ENCODE measurements around the gene LYPLA2. TPM values are rescaled to one million over a fixed set of nuclear protein-coding genes. Genes with fewer than 3 reads are reported as not detected.
A peak's percentile ranks its signal among the peaks of the same experiment; 100 is the strongest.

LYPLA2 gene
- total and polyA plus RNA-seq, 2 donors, result 47.2 to 57.7 TPM

GRCh38 chr1:23751050-23751814, 39.7 kb upstream of the LYPLA2 start:
- no peak overlapping the region for H3K4me3 ChIP-seq (ENCODE audit: low read length in 2 of 2)
- peaks cover 3 to 4% of the 10 kb centered on the region in 2 donors for H3K4me1 ChIP-seq (ENCODE audit: control insufficient read depth in 2 of 2, insufficient read depth in 2 of 2, low read length in 2 of 2)
- peaks cover 61 to 83% of the 10 kb centered on the region in 2 donors for H3K36me3 ChIP-seq (ENCODE audit: control insufficient read depth in 2 of 2, insufficient read depth in 2 of 2, low read length in 1 of 2)
- peak in 3 of 9 donors; percentile 21 to 62 (median 48) for DNase-seq (ENCODE audit: low read depth in 6 of 9, low spot score in 9 of 9)
- H3K27me3 ChIP-seq (ENCODE audit: control insufficient read depth in 2 of 2, insufficient read depth in 1 of 2, low read length in 1 of 2), result no peaks in the 10 kb centered on the region
- WGBS, result 89% methylated on average over 11 of the region's 11 CpGs
- no peaks in the 10 kb centered on the region for H3K9me3 ChIP-seq (ENCODE audit: control insufficient read depth in 2 of 2, insufficient read depth in 1 of 2, low read length in 1 of 2)
- H3K27ac ChIP-seq (ENCODE audit: low read depth in 1 of 2, low read length in 1 of 2), result no peak overlapping the region

- Histone ChIP-seq H3K4me1 (ENCODE audit: control insufficient read depth in 2 of 2, insufficient read depth in 2 of 2, low read length in 2 of 2) (peaks cover 3 to 4% of the 10 kb centered on the region in 2 donors), H3K9me3 (ENCODE audit: control insufficient read depth in 2 of 2, insufficient read depth in 1 of 2, low read length in 1 of 2) (no peaks in the 10 kb centered on the region), H3K27me3 (ENCODE audit: control insufficient read depth in 2 of 2, insufficient read depth in 1 of 2, low read length in 1 of 2) (no peaks in the 10 kb centered on the region), H3K27ac (ENCODE audit: low read depth in 1 of 2, low read length in 1 of 2) (no peak overlapping the region), H3K36me3 (ENCODE audit: control insufficient read depth in 2 of 2, insufficient read depth in 2 of 2, low read length in 1 of 2) (peaks cover 67 to 86% of the 10 kb centered on the region in 2 donors), H3K4me3 (ENCODE audit: low read length in 2 of 2) (no peak overlapping the region)
- no peak for DNase-seq (ENCODE audit: low read depth in 6 of 9, low spot score in 9 of 9)
- 95% methylated on average over 4 of the region's 4 CpGs for WGBS
Measured at GRCh38 chr1:23751815-23752200, 39.1 kb upstream of the LYPLA2 start.

GRCh38 chr1:23752909-23753308, 38.0 kb upstream of the LYPLA2 start:
- Histone ChIP-seq H3K9me3 (ENCODE audit: control insufficient read depth in 2 of 2, insufficient read depth in 1 of 2, low read length in 1 of 2) (no peaks in the 10 kb centered on the region), H3K4me3 (ENCODE audit: low read length in 2 of 2) (no peak overlapping the region), H3K27me3 (ENCODE audit: control insufficient read depth in 2 of 2, insufficient read depth in 1 of 2, low read length in 1 of 2) (no peaks in the 10 kb centered on the region), H3K27ac (ENCODE audit: low read depth in 1 of 2, low read length in 1 of 2) (no peak overlapping the region), H3K4me1 (ENCODE audit: control insufficient read depth in 2 of 2, insufficient read depth in 2 of 2, low read length in 2 of 2) (peaks cover 0 to 4% of the 10 kb centered on the region in 2 donors), H3K36me3 (ENCODE audit: control insufficient read depth in 2 of 2, insufficient read depth in 2 of 2, low read length in 1 of 2) (peaks cover 78 to 83% of the 10 kb centered on the region in 2 donors)
- WGBS, result 98% methylated on average over 1 of the region's 1 CpG
- DNase-seq (ENCODE audit: low read depth in 6 of 9, low spot score in 9 of 9), result no peak

- no peak for DNase-seq (ENCODE audit: low read depth in 6 of 9, low spot score in 9 of 9)
- H3K9me3 ChIP-seq (ENCODE audit: control insufficient read depth in 2 of 2, insufficient read depth in 1 of 2, low read length in 1 of 2), result no peaks in the 10 kb centered on the region
- H3K4me3 ChIP-seq (ENCODE audit: low read length in 2 of 2), result no peak overlapping the region
- 97% methylated on average over 3 of the region's 3 CpGs for WGBS
- no peak overlapping the region for H3K27ac ChIP-seq (ENCODE audit: low read depth in 1 of 2, low read length in 1 of 2)
- H3K36me3 ChIP-seq (ENCODE audit: control insufficient read depth in 2 of 2, insufficient read depth in 2 of 2, low read length in 1 of 2), result peaks cover 91 to 92% of the 10 kb centered on the region in 2 donors
- H3K27me3 ChIP-seq (ENCODE audit: control insufficient read depth in 2 of 2, insufficient read depth in 1 of 2, low read length in 1 of 2), result no peaks in the 10 kb centered on the region
- no peaks in the 10 kb centered on the region for H3K4me1 ChIP-seq (ENCODE audit: control insufficient read depth in 2 of 2, insufficient read depth in 2 of 2, low read length in 2 of 2)
Measured at GRCh38 chr1:23756676-23757075, 34.3 kb upstream of the LYPLA2 start.

- no peaks in the 10 kb centered on the region for H3K9me3 ChIP-seq (ENCODE audit: control insufficient read depth in 2 of 2, insufficient read depth in 1 of 2, low read length in 1 of 2)
- no peak overlapping the region for H3K27ac ChIP-seq (ENCODE audit: low read depth in 1 of 2, low read length in 1 of 2)
- H3K36me3 ChIP-seq (ENCODE audit: control insufficient read depth in 2 of 2, insufficient read depth in 2 of 2, low read length in 1 of 2), result peaks cover 86 to 90% of the 10 kb centered on the region in 2 donors
- H3K27me3 ChIP-seq (ENCODE audit: control insufficient read depth in 2 of 2, insufficient read depth in 1 of 2, low read length in 1 of 2), result no peaks in the 10 kb centered on the region
- WGBS, result 98% methylated on average over 1 of the region's 1 CpG
- no peak for DNase-seq (ENCODE audit: low read depth in 6 of 9, low spot score in 9 of 9)
- no peak overlapping the region for H3K4me3 ChIP-seq (ENCODE audit: low read length in 2 of 2)
- H3K4me1 ChIP-seq (ENCODE audit: control insufficient read depth in 2 of 2, insufficient read depth in 2 of 2, low read length in 2 of 2), result no peaks in the 10 kb centered on the region
Measured at GRCh38 chr1:23757812-23758211, 33.1 kb upstream of the LYPLA2 start.

- WGBS, result 96% methylated on average over 4 of the region's 4 CpGs
- H3K36me3 ChIP-seq (ENCODE audit: control insufficient read depth in 2 of 2, insufficient read depth in 2 of 2, low read length in 1 of 2), result peaks cover 75 to 79% of the 10 kb centered on the region in 2 donors
- no peak for DNase-seq (ENCODE audit: low read depth in 6 of 9, low spot score in 9 of 9)
- H3K9me3 ChIP-seq (ENCODE audit: control insufficient read depth in 2 of 2, insufficient read depth in 1 of 2, low read length in 1 of 2), result no peaks in the 10 kb centered on the region
- H3K4me3 ChIP-seq (ENCODE audit: low read length in 2 of 2), result no peak overlapping the region
- H3K4me1 ChIP-seq (ENCODE audit: control insufficient read depth in 2 of 2, insufficient read depth in 2 of 2, low read length in 2 of 2), result no peaks in the 10 kb centered on the region
- no peaks in the 10 kb centered on the region for H3K27me3 ChIP-seq (ENCODE audit: control insufficient read depth in 2 of 2, insufficient read depth in 1 of 2, low read length in 1 of 2)
- H3K27ac ChIP-seq (ENCODE audit: low read depth in 1 of 2, low read length in 1 of 2), result no peak overlapping the region
Measured at GRCh38 chr1:23759277-23759676, 31.7 kb upstream of the LYPLA2 start.

- Histone ChIP-seq H3K36me3 (ENCODE audit: control insufficient read depth in 2 of 2, insufficient read depth in 2 of 2, low read length in 1 of 2) (peaks cover 51 to 54% of the 10 kb centered on the region in 2 donors), H3K9me3 (ENCODE audit: control insufficient read depth in 2 of 2, insufficient read depth in 1 of 2, low read length in 1 of 2) (no peaks in the 10 kb centered on the region), H3K4me1 (ENCODE audit: control insufficient read depth in 2 of 2, insufficient read depth in 2 of 2, low read length in 2 of 2) (no peaks in the 10 kb centered on the region), H3K27ac (ENCODE audit: low read depth in 1 of 2, low read length in 1 of 2) (no peak overlapping the region), H3K4me3 (ENCODE audit: low read length in 2 of 2) (no peak overlapping the region), H3K27me3 (ENCODE audit: control insufficient read depth in 2 of 2, insufficient read depth in 1 of 2, low read length in 1 of 2) (no peaks in the 10 kb centered on the region)
- WGBS, result 99% methylated on average over 7 of the region's 7 CpGs
- DNase-seq (ENCODE audit: low read depth in 6 of 9, low spot score in 9 of 9), result no peak
Measured at GRCh38 chr1:23763041-23763577, 27.8 kb upstream of the LYPLA2 start.

- Histone ChIP-seq H3K27ac (ENCODE audit: low read depth in 1 of 2, low read length in 1 of 2) (no peak overlapping the region), H3K4me3 (ENCODE audit: low read length in 2 of 2) (no peak overlapping the region), H3K36me3 (ENCODE audit: control insufficient read depth in 2 of 2, insufficient read depth in 2 of 2, low read length in 1 of 2) (peaks cover 16 to 20% of the 10 kb centered on the region in 2 donors), H3K27me3 (ENCODE audit: control insufficient read depth in 2 of 2, insufficient read depth in 1 of 2, low read length in 1 of 2) (no peaks in the 10 kb centered on the region), H3K4me1 (ENCODE audit: control insufficient read depth in 2 of 2, insufficient read depth in 2 of 2, low read length in 2 of 2) (peaks cover 0 to 3% of the 10 kb centered on the region in 2 donors), H3K9me3 (ENCODE audit: control insufficient read depth in 2 of 2, insufficient read depth in 1 of 2, low read length in 1 of 2) (no peaks in the 10 kb centered on the region)
- WGBS, result 98% methylated on average over 5 of the region's 5 CpGs
- no peak for DNase-seq (ENCODE audit: low read depth in 6 of 9, low spot score in 9 of 9)
Measured at GRCh38 chr1:23768733-23769132, 22.2 kb upstream of the LYPLA2 start.

- no peaks in the 10 kb centered on the region for H3K27me3 ChIP-seq (ENCODE audit: control insufficient read depth in 2 of 2, insufficient read depth in 1 of 2, low read length in 1 of 2)
- no peaks in the 10 kb centered on the region for H3K9me3 ChIP-seq (ENCODE audit: control insufficient read depth in 2 of 2, insufficient read depth in 1 of 2, low read length in 1 of 2)
- no peak overlapping the region for H3K4me3 ChIP-seq (ENCODE audit: low read length in 2 of 2)
- DNase-seq (ENCODE audit: low read depth in 6 of 9, low spot score in 9 of 9), result peak in 8 of 9 donors; percentile 53 to 86 (median 75)
- H3K4me1 ChIP-seq (ENCODE audit: control insufficient read depth in 2 of 2, insufficient read depth in 2 of 2, low read length in 2 of 2), result peaks cover 2 to 15% of the 10 kb centered on the region in 2 donors
- 28% methylated on average over 14 of the region's 14 CpGs for WGBS
- H3K36me3 ChIP-seq (ENCODE audit: control insufficient read depth in 2 of 2, insufficient read depth in 2 of 2, low read length in 1 of 2), result peaks cover 6% of the 10 kb centered on the region in 2 donors
- H3K27ac ChIP-seq (ENCODE audit: low read depth in 1 of 2, low read length in 1 of 2), result no peak overlapping the region
Measured at GRCh38 chr1:23772049-23772853, 18.7 kb upstream of the LYPLA2 start.
